ENCODE data around the gene ARSG.
"Not testable (repeated sequence)": the region's sequence is repeated elsewhere in the genome, so short reads cannot be mapped to it uniquely, and the experiment has no call there.

DNA sequence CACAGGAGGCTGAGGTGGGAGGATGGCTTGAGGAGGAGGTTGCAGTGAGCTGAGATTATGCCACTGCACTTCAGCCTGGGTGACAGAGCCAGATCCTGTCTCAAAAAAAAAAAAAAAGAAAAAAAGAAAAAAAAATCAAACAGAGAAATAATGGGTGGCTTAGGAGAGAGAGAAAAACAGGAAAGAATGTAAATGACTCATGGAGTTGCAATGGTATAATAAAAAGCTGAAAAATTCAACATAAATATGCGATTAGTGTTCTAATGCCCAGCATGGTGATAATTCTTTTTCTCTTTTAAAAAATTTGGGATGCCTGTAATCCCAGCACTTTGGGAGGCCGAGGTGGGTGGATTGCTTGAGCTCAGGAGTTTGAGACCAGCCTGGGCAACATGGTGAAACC lies 63.0 kb downstream of the ARSG start:
- TF ChIP-seq, protein P1, sequence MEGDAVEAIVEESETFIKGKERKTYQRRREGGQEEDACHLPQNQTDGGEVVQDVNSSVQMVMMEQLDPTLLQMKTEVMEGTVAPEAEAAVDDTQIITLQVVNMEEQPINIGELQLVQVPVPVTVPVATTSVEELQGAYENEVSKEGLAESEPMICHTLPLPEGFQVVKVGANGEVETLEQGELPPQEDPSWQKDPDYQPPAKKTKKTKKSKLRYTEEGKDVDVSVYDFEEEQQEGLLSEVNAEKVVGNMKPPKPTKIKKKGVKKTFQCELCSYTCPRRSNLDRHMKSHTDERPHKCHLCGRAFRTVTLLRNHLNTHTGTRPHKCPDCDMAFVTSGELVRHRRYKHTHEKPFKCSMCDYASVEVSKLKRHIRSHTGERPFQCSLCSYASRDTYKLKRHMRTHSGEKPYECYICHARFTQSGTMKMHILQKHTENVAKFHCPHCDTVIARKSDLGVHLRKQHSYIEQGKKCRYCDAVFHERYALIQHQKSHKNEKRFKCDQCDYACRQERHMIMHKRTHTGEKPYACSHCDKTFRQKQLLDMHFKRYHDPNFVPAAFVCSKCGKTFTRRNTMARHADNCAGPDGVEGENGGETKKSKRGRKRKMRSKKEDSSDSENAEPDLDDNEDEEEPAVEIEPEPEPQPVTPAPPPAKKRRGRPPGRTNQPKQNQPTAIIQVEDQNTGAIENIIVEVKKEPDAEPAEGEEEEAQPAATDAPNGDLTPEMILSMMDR (IDR thresholded peaks at IDR 0.05): not testable (repeated sequence)
- TF ChIP-seq POLR2A (IDR thresholded peaks at IDR 0.05): not testable (repeated sequence)
